Hepatocyte (in vitro differentiated cells): ENCODE measurements around the gene TBRG1. TPM values are rescaled to one million over a fixed set of nuclear protein-coding genes. Genes with fewer than 3 reads are reported as not detected.
A peak's percentile ranks its signal among the peaks of the same experiment; 100 is the strongest.

Experiments
- DNase-seq: peaks from one replicate; pipeline ENCODE4 v3.0.0-alpha.2; 2016; ENCODE audit warnings: low spot score
- H2AFZ ChIP-seq: fragments of 200-600 bp; sonication (generic); 2 replicates; pipeline ENCODE4 v1.6.0; 2016; ENCODE audit warnings: antibody characterized with exemption, mild to moderate bottlenecking
- H3K27ac ChIP-seq: fragments of 200-600 bp; sonication (generic); 2 replicates; pipeline ENCODE4 v1.5.1; 2016; ENCODE audit warnings: mild to moderate bottlenecking
- H3K27me3 ChIP-seq: fragments of 200-600 bp; sonication (generic); 2 replicates; pipeline ENCODE4 v1.6.1; 2016
- H3K36me3 ChIP-seq: fragments of 200-600 bp; sonication (generic); replicated peaks from 2 replicates; pipeline ENCODE4 v1.5.1; 2016; ENCODE audit warnings: low read depth; ENCODE audit not compliant: insufficient read depth
- H3K4me1 ChIP-seq: fragments of 200-600 bp; sonication (generic); 2 replicates; pipeline ENCODE4 v1.5.1; 2016; ENCODE audit warnings: mild to moderate bottlenecking, moderate library complexity; ENCODE audit not compliant: insufficient read depth
- H3K4me2 ChIP-seq: fragments of 200-600 bp; sonication (generic); 2 replicates; pipeline ENCODE4 v1.6.0; 2016
- H3K4me3 ChIP-seq: fragments of 200-600 bp; sonication (generic); 2 replicates; pipeline ENCODE4 v1.5.1; 2016; ENCODE audit warnings: mild to moderate bottlenecking
- H3K79me2 ChIP-seq: fragments of 200-600 bp; sonication (generic); 2 replicates; pipeline ENCODE4 v1.6.0; 2017; ENCODE audit warnings: mild to moderate bottlenecking
- H3K9me2 ChIP-seq: fragments of 200-600 bp; sonication (generic); replicated peaks from 2 replicates; pipeline ENCODE4 v1.6.0; 2017; ENCODE audit warnings: mild to moderate bottlenecking; ENCODE audit not compliant: insufficient read depth
- H3K9me3 ChIP-seq: fragments of 200-600 bp; sonication (generic); 2 replicates; pipeline ENCODE4 v1.5.1; 2016; ENCODE audit warnings: low read depth, mild to moderate bottlenecking
- H4K20me1 ChIP-seq: fragments of 200-600 bp; sonication (generic); 2 replicates; pipeline ENCODE4 v1.6.0; 2016; ENCODE audit warnings: mild to moderate bottlenecking; ENCODE audit not compliant: insufficient read depth, poor library complexity, severe bottlenecking
- EZH2 ChIP-seq: fragments of 200-600 bp; sonication (generic); IDR thresholded peaks from 2 replicates; pipeline ENCODE4 v1.6.1; 2016; ENCODE audit warnings: antibody characterized with exemption, mild to moderate bottlenecking, borderline replicate concordance
- EZH2phosphoT487 ChIP-seq: fragments of 200-600 bp; sonication (generic); IDR thresholded peaks from one replicate; pipeline ENCODE4 v1.6.1; 2018; ENCODE audit warnings: antibody characterized with exemption, mild to moderate bottlenecking, low read depth, moderate library complexity; ENCODE audit not compliant: unreplicated experiment, severe bottlenecking
- WGBS: methylation state at CpG from one replicate; pipeline ENCODE4 v1.1.6; 2016; ENCODE audit warnings: low lambda C conversion rate; ENCODE audit errors: missing lambda C conversion rate; 5-methylcytosine and 5-hydroxymethylcytosine counted together
- polyA plus RNA-seq: library from polyadenylated mRNA; unstranded; fragments of >200 nt; fragmentation: Nextera tagmentation; extraction: Ambion mirVana; gene quantifications from 2 replicates; pipeline ENCODE4 v1.2.1, GENCODE V29; 2016
- total RNA-seq: library from RNA; depleted of rRNA; stranded (reverse); fragments of >200 nt; gene quantifications from 2 replicates; pipeline ENCODE4 v1.2.3, GENCODE V29; 2014
- TF ChIP-seq, protein P1 (sequence below): fragments of 200-600 bp; sonication (generic); IDR thresholded peaks from 2 replicates; pipeline ENCODE4 v1.5.1; 2016; ENCODE audit warnings: antibody characterized with exemption, mild to moderate bottlenecking; ENCODE audit not compliant: poor library complexity

TBRG1 gene
- total RNA-seq (34.6 and 41.4 TPM in 2 replicates), polyA plus RNA-seq (35.0 and 45.2 TPM in 2 replicates)

DNA sequence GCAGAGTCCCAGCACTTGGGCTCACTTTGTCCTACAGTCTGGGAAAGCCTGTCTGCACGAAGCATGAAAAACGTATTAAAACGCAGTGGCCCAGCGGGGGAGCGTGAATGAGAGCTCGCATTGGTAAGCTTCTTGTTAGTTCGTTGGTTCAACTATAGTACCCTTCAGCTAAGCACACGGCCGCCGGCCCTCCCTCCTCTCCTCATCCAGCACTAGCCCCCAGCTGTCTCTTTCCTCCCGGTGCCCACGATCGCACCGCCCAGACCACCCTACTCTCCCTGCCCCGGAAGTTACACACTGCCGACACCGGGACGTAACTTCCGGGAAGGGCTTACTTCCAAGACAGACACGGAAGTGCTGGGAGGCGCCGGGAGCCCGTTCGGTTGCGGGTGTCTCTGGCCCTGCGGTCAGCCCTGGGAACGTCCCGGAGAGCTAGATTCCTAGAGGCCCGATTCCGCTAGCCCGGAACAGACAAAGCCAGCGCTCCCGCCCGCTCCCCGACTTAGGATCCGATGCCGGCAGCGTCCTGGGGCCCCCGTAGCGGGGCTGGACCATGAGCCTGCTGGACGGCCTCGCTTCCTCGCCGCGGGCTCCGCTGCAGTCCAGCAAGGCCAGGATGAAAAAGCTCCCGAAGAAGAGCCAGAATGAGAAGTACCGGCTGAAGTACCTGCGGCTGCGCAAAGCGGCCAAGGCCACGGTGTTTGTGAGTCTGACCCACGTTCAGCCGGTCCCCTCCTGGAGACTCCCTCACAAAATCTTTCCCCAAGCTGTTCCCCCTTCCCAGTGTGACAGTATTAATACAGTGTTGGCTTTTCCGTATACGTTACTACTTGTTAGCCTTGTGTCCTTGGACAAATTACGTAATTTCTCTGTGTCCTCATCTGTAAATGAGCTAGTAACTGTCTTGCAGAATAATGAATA lies at the start of gene TBRG1:
Gene TBRG1 (plus strand): TSS at position 334 of the 921 bp plus-strand sequence. CDS start 220 bp downstream, at position 554.
- WGBS = under 1% methylated on average over 56 of the region's 57 CpGs
- Histone ChIP-seq H3K27me3 (no peaks in the 10 kb centered on the region), H4K20me1 (peaks cover 6% of the 10 kb centered on the region), H3K36me3 (no peaks in the 10 kb centered on the region), H3K79me2 (peaks cover 40% of the 10 kb centered on the region), H3K9me2 (no peaks in the 10 kb centered on the region), H2AFZ (peak within 1 kb of the TSS; percentile 88), H3K27ac (peak within 1 kb of the TSS; percentile 99), H3K4me1 (peaks cover 21% of the 10 kb centered on the region), H3K4me2 (peak within 1 kb of the TSS; percentile 84), H3K4me3 (peak within 1 kb of the TSS; percentile 81), H3K9me3 (no peaks in the 10 kb centered on the region)
- TF ChIP-seq, protein P1, sequence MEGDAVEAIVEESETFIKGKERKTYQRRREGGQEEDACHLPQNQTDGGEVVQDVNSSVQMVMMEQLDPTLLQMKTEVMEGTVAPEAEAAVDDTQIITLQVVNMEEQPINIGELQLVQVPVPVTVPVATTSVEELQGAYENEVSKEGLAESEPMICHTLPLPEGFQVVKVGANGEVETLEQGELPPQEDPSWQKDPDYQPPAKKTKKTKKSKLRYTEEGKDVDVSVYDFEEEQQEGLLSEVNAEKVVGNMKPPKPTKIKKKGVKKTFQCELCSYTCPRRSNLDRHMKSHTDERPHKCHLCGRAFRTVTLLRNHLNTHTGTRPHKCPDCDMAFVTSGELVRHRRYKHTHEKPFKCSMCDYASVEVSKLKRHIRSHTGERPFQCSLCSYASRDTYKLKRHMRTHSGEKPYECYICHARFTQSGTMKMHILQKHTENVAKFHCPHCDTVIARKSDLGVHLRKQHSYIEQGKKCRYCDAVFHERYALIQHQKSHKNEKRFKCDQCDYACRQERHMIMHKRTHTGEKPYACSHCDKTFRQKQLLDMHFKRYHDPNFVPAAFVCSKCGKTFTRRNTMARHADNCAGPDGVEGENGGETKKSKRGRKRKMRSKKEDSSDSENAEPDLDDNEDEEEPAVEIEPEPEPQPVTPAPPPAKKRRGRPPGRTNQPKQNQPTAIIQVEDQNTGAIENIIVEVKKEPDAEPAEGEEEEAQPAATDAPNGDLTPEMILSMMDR = no peak
- TF ChIP-seq EZH2phosphoT487 = no peak
- TF ChIP-seq EZH2 = no peak
- DNase-seq = peak; percentile 92

DNA sequence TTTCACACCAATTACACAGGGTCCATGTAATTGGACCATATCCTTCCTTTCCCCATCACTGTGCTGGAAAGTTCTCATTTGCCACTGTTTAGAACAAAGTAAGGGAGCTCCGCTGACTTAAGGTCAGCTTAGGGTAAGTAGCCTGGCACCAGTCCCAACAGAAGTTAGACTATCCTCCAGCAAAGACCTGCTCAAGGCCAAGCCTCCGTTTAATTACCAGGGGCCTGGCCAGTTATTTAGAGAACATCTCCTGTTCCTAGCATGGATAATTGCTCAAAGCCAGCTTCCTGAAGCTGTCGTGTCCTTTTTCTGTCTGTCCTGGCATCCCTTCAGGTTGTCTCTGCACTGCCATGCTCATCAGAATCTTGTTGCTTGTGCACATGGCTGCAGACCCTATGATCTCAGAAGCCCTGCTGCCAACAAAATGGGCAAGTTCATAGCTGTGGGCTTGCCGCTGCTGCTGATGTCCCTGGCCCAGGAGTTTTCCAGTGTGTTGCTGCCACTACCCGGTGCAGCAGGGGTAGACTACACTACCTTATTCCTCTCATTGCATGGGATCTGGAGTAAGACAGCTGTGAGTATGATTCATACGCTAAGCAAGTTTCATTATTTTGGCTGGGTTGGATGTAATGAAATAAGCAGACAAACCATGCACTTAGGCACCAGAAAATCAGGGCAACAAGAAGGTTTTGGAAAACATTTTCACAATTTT lies 44.8 kb upstream of the TBRG1 start:
- Histone ChIP-seq H2AFZ (no peak overlapping the region), H3K4me3 (no peak overlapping the region), H3K27me3 (peaks cover 2% of the 10 kb centered on the region), H3K9me2 (no peaks in the 10 kb centered on the region), H3K9me3 (peaks cover 3% of the 10 kb centered on the region), H4K20me1 (no peaks in the 10 kb centered on the region), H3K27ac (no peak overlapping the region), H3K4me1 (no peaks in the 10 kb centered on the region), H3K79me2 (no peaks in the 10 kb centered on the region), H3K4me2 (no peak overlapping the region), H3K36me3 (no peaks in the 10 kb centered on the region)
- 86% methylated on average over 6 of the region's 6 CpGs for WGBS
- no peak for DNase-seq
- TF ChIP-seq EZH2phosphoT487 (no peak), EZH2 (no peak)
- TF ChIP-seq, protein P1 = no peak

DNA sequence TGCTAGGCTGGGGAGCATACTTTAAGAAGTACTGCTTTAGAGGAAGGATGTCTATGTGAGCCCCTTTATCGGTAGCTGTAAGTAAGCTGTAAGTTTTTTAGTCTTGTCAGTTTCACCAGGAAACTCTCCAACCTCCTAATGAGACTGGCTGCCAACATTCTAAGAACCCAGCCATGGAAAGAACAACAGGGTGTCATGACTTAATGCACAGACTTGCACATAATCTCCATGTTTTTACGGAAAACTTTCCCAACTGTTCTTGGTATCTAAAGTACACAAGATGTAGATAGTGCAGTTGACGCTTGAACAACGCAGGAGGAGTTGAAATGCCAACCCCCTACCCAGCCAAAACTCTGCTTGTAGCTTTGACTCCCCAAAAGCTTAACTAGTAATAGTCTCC lies 43.9 kb upstream of the TBRG1 start:
- Histone ChIP-seq H3K9me3 (peaks cover 3% of the 10 kb centered on the region), H3K27ac (no peak overlapping the region), H3K9me2 (no peaks in the 10 kb centered on the region), H3K79me2 (no peaks in the 10 kb centered on the region), H4K20me1 (no peaks in the 10 kb centered on the region), H3K4me2 (no peak overlapping the region), H2AFZ (no peak overlapping the region), H3K4me3 (no peak overlapping the region), H3K4me1 (no peaks in the 10 kb centered on the region), H3K36me3 (no peaks in the 10 kb centered on the region), H3K27me3 (peaks cover 2% of the 10 kb centered on the region)
- 59% methylated on average over 4 of the region's 4 CpGs for WGBS
- no peak for DNase-seq
- TF ChIP-seq EZH2 = no peak
- no peak for TF ChIP-seq EZH2phosphoT487
- TF ChIP-seq, protein P1 = no peak
